Fibroblast of lung (primary cell): Measurements from ENCODE around the gene PRPF40B. TPM values are rescaled to one million over a fixed set of nuclear protein-coding genes. Genes with fewer than 3 reads are reported as not detected.
"Not testable (repeated sequence)": the region's sequence is repeated elsewhere in the genome, so short reads cannot be mapped to it uniquely, and the experiment has no call there.

Experiments used
- DNase-seq, 2 donors: peaks; one replicate each; pipeline versions ENCODE4 v3.0.0 to v3.0.0-alpha.2; 2010; ENCODE audit warnings: low read depth in 2 of 2
- H2AFZ ChIP-seq: 2 replicates; pipeline ENCODE4 v1.5.1; 2012; ENCODE audit warnings: low read length, control low read depth, inconsistent platforms
- H3K27ac ChIP-seq: 2 replicates; pipeline ENCODE4 v1.5.1; 2011; ENCODE audit warnings: low read length, control low read depth; ENCODE audit not compliant: insufficient read depth
- H3K27me3 ChIP-seq: 2 replicates; pipeline ENCODE4 v1.5.1; 2011; ENCODE audit warnings: mild to moderate bottlenecking, low read length; ENCODE audit not compliant: control insufficient read depth, insufficient read depth
- H3K36me3 ChIP-seq: 2 replicates; pipeline ENCODE4 v1.5.1; 2011; ENCODE audit warnings: low read length; ENCODE audit not compliant: control insufficient read depth, insufficient read depth
- H3K4me1 ChIP-seq: 2 replicates; pipeline ENCODE4 v1.5.1; 2011; ENCODE audit warnings: low read length; ENCODE audit not compliant: control insufficient read depth, insufficient read depth; ENCODE audit errors: extremely low read depth
- H3K4me2 ChIP-seq: 2 replicates; pipeline ENCODE4 v1.5.1; 2011; ENCODE audit warnings: low read length, control low read depth; ENCODE audit not compliant: insufficient read depth; ENCODE audit errors: extremely low read depth
- H3K4me3 ChIP-seq, 4 experiments: fragments of 200-600 bp in 1 of 4; sonication (generic) in 1 of 4; replicated peaks in 1 of 4; 2 replicates each; pipeline ENCODE4 v1.5.1; 2011 to 2016; ENCODE audit warnings: low read length in 4 of 4, low read depth in 3 of 4, mild to moderate bottlenecking in 3 of 4, control low read depth in 2 of 4, inconsistent platforms in 1 of 4, mixed read lengths in 1 of 4; ENCODE audit not compliant: insufficient read depth in 1 of 4; ENCODE audit errors: control extremely low read depth in 1 of 4
- H3K79me2 ChIP-seq: 2 replicates; pipeline ENCODE4 v1.5.1; 2012; ENCODE audit warnings: mild to moderate bottlenecking, low read length, inconsistent platforms; ENCODE audit not compliant: control insufficient read depth, insufficient read depth
- H3K9ac ChIP-seq: 2 replicates; pipeline ENCODE4 v1.5.1; 2011; ENCODE audit warnings: mild to moderate bottlenecking, low read length, control low read depth; ENCODE audit not compliant: insufficient read depth
- H3K9me3 ChIP-seq: 2 replicates; pipeline ENCODE4 v1.5.1; 2012; ENCODE audit warnings: low read depth, low read length; ENCODE audit not compliant: control insufficient read depth, insufficient read depth
- H4K20me1 ChIP-seq: 2 replicates; pipeline ENCODE4 v1.5.1; 2011; ENCODE audit warnings: low read length; ENCODE audit not compliant: control insufficient read depth, insufficient read depth; ENCODE audit errors: extremely low read depth
- CTCF ChIP-seq, 2 donors: IDR thresholded peaks in 1 of 2; conservative IDR thresholded peaks in 1 of 2; 1 replicate in 1 of 2; 2 replicates in 1 of 2; pipeline ENCODE4 v1.5.1; 2011 to 2012; ENCODE audit warnings: low read length in 2 of 2, control low read depth in 1 of 2, inconsistent platforms in 1 of 2, low read depth in 1 of 2, mild to moderate bottlenecking in 1 of 2
- EZH2 ChIP-seq: IDR thresholded peaks from 2 replicates; pipeline ENCODE4 v1.5.1; 2012; ENCODE audit warnings: low read length, control low read depth, mild to moderate bottlenecking; ENCODE audit errors: missing control alignments
- polyA plus RNA-seq, 2 donors: library from polyadenylated mRNA; depleted of rRNA in 1 of 2; stranded (reverse) in 1 of 2; unstranded in 1 of 2; fragments of >200 nt; gene quantifications; 2 replicates each; pipeline ENCODE4 v1.2.1, GENCODE V29; 2011 to 2012; ENCODE audit warnings: missing spikeins in 1 of 2
- total RNA-seq: library from RNA; depleted of rRNA; stranded (reverse); fragments of >200 nt; gene quantifications from 2 replicates; pipeline ENCODE4 v1.2.1, GENCODE V29; 2014

Gene PRPF40B
- total and polyA plus RNA-seq, 2 donors (not counting 1 experiment from before 2014, with no cell fraction given) = 6.4 to 11.7 TPM

DNA sequence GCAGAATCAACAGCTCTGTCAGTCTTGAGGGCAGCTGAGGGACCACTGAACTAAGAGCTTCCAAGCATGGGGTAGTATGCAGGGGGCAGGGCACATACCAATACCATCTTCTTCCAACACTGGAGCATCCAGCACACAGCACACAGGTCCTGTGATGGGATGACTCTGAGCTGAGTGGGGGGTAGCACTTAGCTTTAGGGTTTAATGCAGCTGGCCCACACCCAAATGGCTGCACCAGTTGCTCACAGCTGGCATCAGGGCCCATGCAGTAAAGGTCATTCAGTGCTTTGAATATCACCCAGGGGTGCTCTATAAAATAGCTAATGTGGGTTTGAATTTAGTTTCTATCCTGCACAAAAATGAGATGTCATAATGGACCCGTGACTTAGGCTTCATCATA, 19.6 kb upstream of the PRPF40B start:
- Histone ChIP-seq H3K27ac (no peak overlapping the region), H3K4me3 (no peak overlapping the region), H3K27me3 (no peaks in the 10 kb centered on the region), H3K4me2 (no peak overlapping the region), H3K9me3 (no peaks in the 10 kb centered on the region), H3K9ac (no peak overlapping the region), H3K79me2 (no peaks in the 10 kb centered on the region), H2AFZ (no peak overlapping the region), H3K4me1 (no peaks in the 10 kb centered on the region), H4K20me1 (no peaks in the 10 kb centered on the region), H3K36me3 (no peaks in the 10 kb centered on the region)
- TF ChIP-seq CTCF (conservative IDR thresholded peaks at IDR 0.05 in 1 of 2, IDR thresholded peaks at IDR 0.05 in 1 of 2; ENCODE audit: low read depth in 1 of 2, low read length in 2 of 2) = no peak
- TF ChIP-seq EZH2 = no peak
- no peak for DNase-seq

DNA sequence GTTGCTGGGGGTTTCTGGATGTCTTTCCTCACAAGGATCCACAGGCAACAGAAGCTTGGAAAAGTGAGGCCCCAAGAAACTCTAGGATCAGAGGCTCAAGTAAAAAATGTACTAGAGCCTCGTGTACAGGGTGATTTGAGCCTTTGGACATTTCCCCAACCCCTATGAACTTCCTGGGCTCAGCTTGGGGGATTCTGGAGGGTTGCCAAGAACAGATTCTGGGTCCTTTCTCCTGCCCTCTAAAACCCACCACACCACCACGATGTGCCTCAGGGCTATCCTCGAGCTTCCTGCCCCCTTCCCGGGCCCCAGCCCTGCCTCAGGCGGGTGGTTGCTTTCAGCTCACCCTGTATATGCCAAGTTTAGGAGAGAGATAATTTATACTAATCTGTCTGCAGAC, 18.5 kb upstream of the PRPF40B start:
- no peak for DNase-seq
- Histone ChIP-seq H3K79me2 (no peaks in the 10 kb centered on the region), H3K36me3 (no peaks in the 10 kb centered on the region), H3K9me3 (no peaks in the 10 kb centered on the region), H2AFZ (no peak overlapping the region), H3K27ac (no peak overlapping the region), H3K27me3 (no peaks in the 10 kb centered on the region), H3K4me2 (no peak overlapping the region), H3K9ac (no peak overlapping the region), H4K20me1 (no peaks in the 10 kb centered on the region), H3K4me1 (no peaks in the 10 kb centered on the region), H3K4me3 (no peak overlapping the region)
- TF ChIP-seq CTCF (conservative IDR thresholded peaks at IDR 0.05 in 1 of 2, IDR thresholded peaks at IDR 0.05 in 1 of 2; ENCODE audit: low read depth in 1 of 2, low read length in 2 of 2) (no peak), EZH2 (no peak)

DNA sequence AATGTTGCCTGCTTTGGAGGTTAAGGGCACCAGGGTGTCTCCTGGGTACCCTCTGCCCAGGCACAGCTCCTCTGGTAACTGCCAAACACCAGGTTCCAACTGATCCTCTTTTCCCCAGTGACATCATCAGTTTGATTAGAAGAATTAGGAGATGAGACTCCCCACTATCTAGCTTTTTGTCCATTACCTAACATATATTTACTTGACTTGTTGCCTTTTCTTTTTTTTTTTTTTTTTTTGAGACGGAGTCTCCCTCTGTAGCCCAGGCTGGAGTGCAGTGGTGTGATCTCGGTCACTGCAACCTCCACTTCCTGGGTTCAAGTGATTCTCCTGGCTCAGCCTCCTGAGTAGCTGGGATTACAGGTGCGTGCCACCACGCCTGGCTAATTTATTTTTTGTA, 17.8 kb upstream of the PRPF40B start, which contains the start of gene FAM186B:
TSS of gene FAM186B (minus strand) at position 101 of the 400 bp plus-strand sequence. CDS start 162 bp downstream, outside the sequence.
- not testable (repeated sequence) for H4K20me1 ChIP-seq, H3K79me2 ChIP-seq, H3K4me1 ChIP-seq, H3K27ac ChIP-seq, H3K9me3 ChIP-seq, H3K4me3 ChIP-seq, DNase-seq, H2AFZ ChIP-seq, H3K27me3 ChIP-seq, H3K9ac ChIP-seq, H3K4me2 ChIP-seq, H3K36me3 ChIP-seq
